ENCODE data around the gene ABI3BP.

GRCh38 chr3:100744671-100745070 lies 248.6 kb downstream of the ABI3BP start:
- TF ChIP-seq POLR2A (IDR thresholded peaks at IDR 0.05; ENCODE audit: low read length) (no peak), GATA1 (IDR thresholded peaks at IDR 0.05; ENCODE audit: low read depth, low read length) (no peak)
